Astrocyte (in vitro differentiated cells and primary cell): ENCODE measurements around the gene SHANK1. TPM values are rescaled to one million over a fixed set of nuclear protein-coding genes. Genes with fewer than 3 reads are reported as not detected.

Source experiments
- DNase-seq: peaks from one replicate; pipeline ENCODE4 v3.0.0-alpha.2; 2010; ENCODE audit warnings: low read depth
- FAIRE-seq: peaks from 2 replicates; lab custom pipeline; 2011; peaks lifted over from hg19 to GRCh38; lab: Jason Lieb, UNC
- H2AFZ ChIP-seq: 2 replicates; pipeline ENCODE4 v1.6.0; 2012; ENCODE audit warnings: low read depth, low read length, inconsistent platforms
- H3K27ac ChIP-seq: 2 replicates; pipeline ENCODE4 v1.5.1; 2011; ENCODE audit warnings: low read depth, low read length, inconsistent platforms
- H3K27me3 ChIP-seq: 2 replicates; pipeline ENCODE4 v1.6.0; 2011; ENCODE audit warnings: low read length, inconsistent platforms; ENCODE audit not compliant: insufficient read depth
- H3K36me3 ChIP-seq: 2 replicates; pipeline ENCODE4 v1.5.1; 2011; ENCODE audit warnings: low read length, inconsistent platforms; ENCODE audit not compliant: insufficient read depth
- H3K4me1 ChIP-seq: 2 replicates; pipeline ENCODE4 v1.5.1; 2011; ENCODE audit warnings: low read length, inconsistent platforms; ENCODE audit not compliant: insufficient read depth
- H3K4me2 ChIP-seq: 2 replicates; pipeline ENCODE4 v1.6.0; 2012; ENCODE audit warnings: low read length, inconsistent platforms
- H3K4me3 ChIP-seq: 2 replicates; pipeline ENCODE4 v1.5.1; 2011; ENCODE audit warnings: low read depth, mild to moderate bottlenecking, low read length, inconsistent platforms; ENCODE audit not compliant: insufficient read depth
- H3K79me2 ChIP-seq: 2 replicates; pipeline ENCODE4 v1.6.0; 2012; ENCODE audit warnings: mild to moderate bottlenecking, low read length, inconsistent platforms; ENCODE audit not compliant: insufficient read depth
- H3K9ac ChIP-seq: 2 replicates; pipeline ENCODE4 v1.6.0; 2012; ENCODE audit warnings: mild to moderate bottlenecking, low read length, inconsistent platforms
- H3K9me3 ChIP-seq: 2 replicates; pipeline ENCODE4 v1.5.1; 2012; ENCODE audit warnings: low read depth, mild to moderate bottlenecking, low read length, inconsistent platforms; ENCODE audit not compliant: insufficient read depth
- H4K20me1 ChIP-seq: 2 replicates; pipeline ENCODE4 v1.6.0; 2012; ENCODE audit warnings: low read length, inconsistent platforms; ENCODE audit not compliant: insufficient read depth
- H3K27ac Mint-ChIP-seq: one replicate; pipeline ENCODE4 v1.8.0; 2021; ENCODE audit warnings: mild to moderate bottlenecking, mixed read lengths; ENCODE audit not compliant: unreplicated experiment
- H3K27me3 Mint-ChIP-seq: one replicate; pipeline ENCODE4 v1.8.0; 2021; ENCODE audit warnings: low read depth, mixed read lengths; ENCODE audit not compliant: unreplicated experiment
- H3K36me3 Mint-ChIP-seq: one replicate; pipeline ENCODE4 v1.8.0; 2021; ENCODE audit warnings: low read depth, mixed read lengths; ENCODE audit not compliant: unreplicated experiment
- H3K4me1 Mint-ChIP-seq: one replicate; pipeline ENCODE4 v1.8.0; 2021; ENCODE audit warnings: low read depth, mixed read lengths; ENCODE audit not compliant: unreplicated experiment
- H3K4me3 Mint-ChIP-seq: one replicate; pipeline ENCODE4 v1.8.0; 2021; ENCODE audit warnings: mild to moderate bottlenecking, moderate library complexity, mixed read lengths; ENCODE audit not compliant: unreplicated experiment
- H3K9me3 Mint-ChIP-seq: one replicate; pipeline ENCODE4 v1.8.0; 2021; ENCODE audit warnings: mild to moderate bottlenecking, mixed read lengths; ENCODE audit not compliant: unreplicated experiment
- EZH2 ChIP-seq: IDR thresholded peaks from 2 replicates; pipeline ENCODE4 v1.6.1; 2012; ENCODE audit warnings: mild to moderate bottlenecking, low read length, inconsistent platforms; ENCODE audit not compliant: insufficient read depth
- total RNA-seq: library from RNA; stranded (reverse); gene quantifications from 2 replicates; pipeline ENCODE4 v1.2.1, GENCODE V29; 2021
- TF ChIP-seq, protein P1 (sequence below): IDR thresholded peaks from 2 replicates; pipeline ENCODE4 v1.5.1; 2011; ENCODE audit warnings: low read depth, mild to moderate bottlenecking, inconsistent platforms, low read length, moderate library complexity; ENCODE audit not compliant: insufficient read depth

Gene SHANK1
- total RNA-seq, 1 donor from 2014 or later: not detected

- Histone ChIP-seq H4K20me1 (no peaks in the 10 kb centered on the region), H3K27ac (no peak overlapping the region), H3K36me3 (no peaks in the 10 kb centered on the region), H3K9ac (no peak overlapping the region), H3K4me3 (no peak overlapping the region), H3K4me1 (peaks cover 3% of the 10 kb centered on the region), H3K4me2 (no peak overlapping the region), H3K79me2 (no peaks in the 10 kb centered on the region), H2AFZ (no peak overlapping the region), H3K27me3 (peaks cover 5% of the 10 kb centered on the region), H3K9me3 (no peaks in the 10 kb centered on the region)
- TF ChIP-seq EZH2: no peak
- TF ChIP-seq, protein P1, sequence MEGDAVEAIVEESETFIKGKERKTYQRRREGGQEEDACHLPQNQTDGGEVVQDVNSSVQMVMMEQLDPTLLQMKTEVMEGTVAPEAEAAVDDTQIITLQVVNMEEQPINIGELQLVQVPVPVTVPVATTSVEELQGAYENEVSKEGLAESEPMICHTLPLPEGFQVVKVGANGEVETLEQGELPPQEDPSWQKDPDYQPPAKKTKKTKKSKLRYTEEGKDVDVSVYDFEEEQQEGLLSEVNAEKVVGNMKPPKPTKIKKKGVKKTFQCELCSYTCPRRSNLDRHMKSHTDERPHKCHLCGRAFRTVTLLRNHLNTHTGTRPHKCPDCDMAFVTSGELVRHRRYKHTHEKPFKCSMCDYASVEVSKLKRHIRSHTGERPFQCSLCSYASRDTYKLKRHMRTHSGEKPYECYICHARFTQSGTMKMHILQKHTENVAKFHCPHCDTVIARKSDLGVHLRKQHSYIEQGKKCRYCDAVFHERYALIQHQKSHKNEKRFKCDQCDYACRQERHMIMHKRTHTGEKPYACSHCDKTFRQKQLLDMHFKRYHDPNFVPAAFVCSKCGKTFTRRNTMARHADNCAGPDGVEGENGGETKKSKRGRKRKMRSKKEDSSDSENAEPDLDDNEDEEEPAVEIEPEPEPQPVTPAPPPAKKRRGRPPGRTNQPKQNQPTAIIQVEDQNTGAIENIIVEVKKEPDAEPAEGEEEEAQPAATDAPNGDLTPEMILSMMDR: no peak
- peaks cover 20% of the 10 kb centered on the region for H3K9me3 Mint-ChIP-seq
- FAIRE-seq (no peak), DNase-seq (no peak)
- H3K36me3 Mint-ChIP-seq: no peaks in the 10 kb centered on the region
- H3K27ac Mint-ChIP-seq: no peak overlapping the region
- H3K27me3 Mint-ChIP-seq: no peaks in the 10 kb centered on the region
- H3K4me3 Mint-ChIP-seq: no peak overlapping the region
- H3K4me1 Mint-ChIP-seq: no peaks in the 10 kb centered on the region
Observed at GRCh38 chr19:50661023-50661422, 58.6 kb downstream of the SHANK1 start.

DNA sequence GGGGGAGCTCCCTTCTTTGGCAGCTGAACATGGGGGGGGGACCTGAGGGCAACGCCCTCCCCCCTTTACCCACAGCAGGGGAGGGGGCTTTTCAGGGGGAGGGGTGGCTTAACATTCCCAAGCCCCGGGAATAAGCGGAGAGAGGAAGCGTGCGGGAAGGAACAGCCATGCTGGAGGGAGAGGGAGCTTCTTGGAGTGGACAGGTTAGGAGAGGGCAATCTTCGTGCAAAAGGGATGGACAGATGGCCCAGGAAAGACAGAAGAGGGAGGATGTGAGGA, 59.6 kb downstream of the SHANK1 start:
- no peak for TF ChIP-seq EZH2
- TF ChIP-seq, protein P1: no peak
- no peaks in the 10 kb centered on the region for H3K36me3 ChIP-seq
- H3K9me3 ChIP-seq: no peaks in the 10 kb centered on the region
- Mint-ChIP-seq H3K36me3 (no peaks in the 10 kb centered on the region), H3K27me3 (no peaks in the 10 kb centered on the region), H3K4me1 (no peaks in the 10 kb centered on the region), H3K27ac (no peak overlapping the region), H3K9me3 (peaks cover 20% of the 10 kb centered on the region), H3K4me3 (no peak overlapping the region)
- H4K20me1 ChIP-seq: no peaks in the 10 kb centered on the region
- no peak overlapping the region for H2AFZ ChIP-seq
- H3K9ac ChIP-seq: no peak overlapping the region
- H3K27ac ChIP-seq: no peak overlapping the region
- peaks cover 3% of the 10 kb centered on the region for H3K4me1 ChIP-seq
- H3K4me2 ChIP-seq: no peak overlapping the region
- peaks cover 3% of the 10 kb centered on the region for H3K27me3 ChIP-seq
- FAIRE-seq (no peak), DNase-seq (no peak)
- H3K79me2 ChIP-seq: no peaks in the 10 kb centered on the region
- H3K4me3 ChIP-seq: no peak overlapping the region

GRCh38 chr19:50659318-50660087, 60.1 kb downstream of the SHANK1 start:
- H3K4me1 ChIP-seq: peaks cover 3% of the 10 kb centered on the region
- H3K27ac ChIP-seq: no peak overlapping the region
- H3K36me3 ChIP-seq: no peaks in the 10 kb centered on the region
- peak overlapping the region; percentile 79 for H3K4me2 ChIP-seq
- H3K4me3 ChIP-seq: no peak overlapping the region
- H4K20me1 ChIP-seq: no peaks in the 10 kb centered on the region
- no peak overlapping the region for H3K27ac Mint-ChIP-seq
- FAIRE-seq (no peak), DNase-seq (no peak)
- H3K9me3 ChIP-seq: no peaks in the 10 kb centered on the region
- no peak overlapping the region for H3K4me3 Mint-ChIP-seq
- no peak overlapping the region for H3K9ac ChIP-seq
- H3K27me3 Mint-ChIP-seq: no peaks in the 10 kb centered on the region
- H2AFZ ChIP-seq: no peak overlapping the region
- H3K4me1 Mint-ChIP-seq: no peaks in the 10 kb centered on the region
- H3K36me3 Mint-ChIP-seq: no peaks in the 10 kb centered on the region
- no peak for TF ChIP-seq EZH2
- TF ChIP-seq, protein P1: no peak
- no peaks in the 10 kb centered on the region for H3K79me2 ChIP-seq
- peaks cover 20% of the 10 kb centered on the region for H3K9me3 Mint-ChIP-seq
- peaks cover 3% of the 10 kb centered on the region for H3K27me3 ChIP-seq
